ENCODE data around the gene RBP3. TPM values are rescaled to one million over a fixed set of nuclear protein-coding genes. Genes with fewer than 3 reads are reported as not detected.

The RBP3 gene
- total and polyA plus RNA-seq, 2 donors (not counting 3 experiments of a cell fraction or from before 2014, with no cell fraction given): not detected

DNA sequence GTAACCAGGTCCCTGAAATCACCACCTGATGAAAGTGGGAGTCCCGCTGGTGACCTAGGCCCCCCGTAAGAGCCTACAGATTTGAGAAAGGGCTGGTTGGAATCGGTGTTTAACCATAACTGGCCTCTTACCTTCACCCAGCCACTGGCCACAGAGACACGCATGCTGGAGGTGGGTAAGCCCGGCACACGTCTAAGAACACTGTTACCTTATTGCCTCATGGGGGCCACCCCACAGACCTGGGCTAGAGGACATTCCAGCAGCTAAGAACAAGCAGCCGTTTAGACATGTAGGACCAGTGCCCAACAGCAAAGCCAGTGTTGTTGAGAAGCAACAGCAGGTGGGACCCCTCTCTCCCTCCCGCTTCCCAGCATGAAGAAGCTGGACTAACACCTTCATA lies 28.4 kb upstream of the RBP3 start:
- Histone ChIP-seq H3K27me3 (ENCODE audit: control insufficient read depth in 2 of 2, insufficient read depth in 2 of 2, low read length in 2 of 2) (peaks cover 2 to 3% of the 10 kb centered on the region in 2 experiments), H3K9me3 (replicated peaks; ENCODE audit: control insufficient read depth, insufficient read depth, low read length) (no peaks in the 10 kb centered on the region), H3K4me1 (ENCODE audit: control insufficient read depth, extremely low read depth, insufficient read depth, low read length) (no peaks in the 10 kb centered on the region), H3K9ac (replicated peaks; ENCODE audit: extremely low read depth, insufficient read depth, low read length) (no peak overlapping the region), H2AFZ (ENCODE audit: low read depth, low read length) (no peak overlapping the region), H3K9me1 (replicated peaks; ENCODE audit: control insufficient read depth, extremely low read depth, insufficient read depth, low read length) (no peaks in the 10 kb centered on the region), H3K79me2 (ENCODE audit: control insufficient read depth, insufficient read depth, low read length) (no peaks in the 10 kb centered on the region), H3K4me2 (ENCODE audit: insufficient read depth, low read length) (no peak overlapping the region), H3K27ac (ENCODE audit: insufficient read depth, low read depth, low read length) (no peak overlapping the region), H3K4me3 (replicated peaks in 1 of 3; ENCODE audit: insufficient read depth in 1 of 3, low read depth in 1 of 3, low read length in 3 of 3) (no peak overlapping the region), H4K20me1 (replicated peaks; ENCODE audit: control insufficient read depth, extremely low read depth, insufficient read depth, low read length) (no peaks in the 10 kb centered on the region), H3K36me3 (ENCODE audit: control insufficient read depth in 2 of 2, extremely low read depth in 1 of 2, insufficient read depth in 2 of 2, low read length in 2 of 2) (no peaks in the 10 kb centered on the region)
- BruUV-seq (replicated peaks): no TSS peak
- dilution Hi-C loops (cut with MboI; ENCODE audit: extremely low pct_ligation_motif_present, low sequenced_read_pairs): no loop called here
- intact Hi-C loops (cut with micrococcal nuclease): no loop called here
- TF ChIP-seq JUN (IDR thresholded peaks at IDR 0.05; ENCODE audit: borderline replicate concordance, insufficient read depth, insufficient read length, low read depth): no peak
- no peak for TF ChIP-seq POLR2AphosphoS5 (IDR thresholded peaks at IDR 0.05; ENCODE audit: insufficient read depth, low read depth, low read length)
- TF ChIP-seq POLR2A (IDR thresholded peaks at IDR 0.05; ENCODE audit: low read depth, low read length): no peak
- no peak for TF ChIP-seq EZH2 (IDR thresholded peaks at IDR 0.05; ENCODE audit: borderline replicate concordance, low read depth, low read length, severe bottlenecking)
- ChIA-PET CTCF (no interaction called here), POLR2A (no interaction called here)
- FAIRE-seq (no peak), DNase-seq (ENCODE audit: low read depth, low spot score) (no peak)

DNA sequence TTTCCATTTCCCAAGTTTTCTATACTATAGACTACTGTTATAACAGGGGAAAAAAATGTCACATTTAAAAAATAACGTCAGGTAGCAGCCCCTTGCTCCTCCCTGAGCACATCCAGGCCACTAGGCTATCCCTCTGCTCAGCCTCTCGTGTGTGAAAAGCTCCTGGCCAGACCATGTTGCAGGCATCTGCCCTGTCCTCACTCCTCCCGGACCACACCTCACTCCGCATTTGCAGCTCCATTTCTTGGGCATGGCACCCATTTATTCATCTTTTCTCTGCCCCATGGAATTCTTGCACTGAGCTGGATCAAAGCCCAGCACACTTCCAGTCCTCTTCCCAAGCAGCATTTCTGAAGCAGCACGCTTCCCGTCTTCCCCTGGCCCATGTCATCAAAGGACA lies 27.4 kb upstream of the RBP3 start:
- Histone ChIP-seq H3K4me3 (replicated peaks in 1 of 3; ENCODE audit: insufficient read depth in 1 of 3, low read depth in 1 of 3, low read length in 3 of 3) (no peak overlapping the region), H4K20me1 (replicated peaks; ENCODE audit: control insufficient read depth, extremely low read depth, insufficient read depth, low read length) (no peaks in the 10 kb centered on the region), H3K36me3 (ENCODE audit: control insufficient read depth in 2 of 2, extremely low read depth in 1 of 2, insufficient read depth in 2 of 2, low read length in 2 of 2) (no peaks in the 10 kb centered on the region), H3K79me2 (ENCODE audit: control insufficient read depth, insufficient read depth, low read length) (no peaks in the 10 kb centered on the region), H3K27me3 (ENCODE audit: control insufficient read depth in 2 of 2, insufficient read depth in 2 of 2, low read length in 2 of 2) (peaks cover 2 to 3% of the 10 kb centered on the region in 2 experiments), H3K4me2 (ENCODE audit: insufficient read depth, low read length) (no peak overlapping the region), H2AFZ (ENCODE audit: low read depth, low read length) (no peak overlapping the region), H3K9me3 (replicated peaks; ENCODE audit: control insufficient read depth, insufficient read depth, low read length) (no peaks in the 10 kb centered on the region), H3K4me1 (ENCODE audit: control insufficient read depth, extremely low read depth, insufficient read depth, low read length) (no peaks in the 10 kb centered on the region), H3K9ac (replicated peaks; ENCODE audit: extremely low read depth, insufficient read depth, low read length) (no peak overlapping the region), H3K27ac (ENCODE audit: insufficient read depth, low read depth, low read length) (no peak overlapping the region), H3K9me1 (replicated peaks; ENCODE audit: control insufficient read depth, extremely low read depth, insufficient read depth, low read length) (no peaks in the 10 kb centered on the region)
- DNase-seq (ENCODE audit: low read depth, low spot score): no peak
- ChIA-PET POLR2A (no interaction called here), CTCF (interaction anchor here (2.9 kb wide), 1 partner anchor 8 kb away, joined by 15 read pairs; no protein-coding TSS in a partner anchor)
- dilution Hi-C loops (cut with MboI; ENCODE audit: extremely low pct_ligation_motif_present, low sequenced_read_pairs) (no loop called here), intact Hi-C loops (cut with micrococcal nuclease) (no loop called here)
- BruUV-seq (replicated peaks): no TSS peak
- no peak for TF ChIP-seq FOS (IDR thresholded peaks at IDR 0.05; ENCODE audit: borderline replicate concordance, insufficient read depth, low read length)
- no peak for TF ChIP-seq EZH2 (IDR thresholded peaks at IDR 0.05; ENCODE audit: borderline replicate concordance, low read depth, low read length, severe bottlenecking)
- TF ChIP-seq GATA2 (IDR thresholded peaks at IDR 0.05; ENCODE audit: insufficient read depth, insufficient read length, low read depth, low read length): no peak
- TF ChIP-seq, protein P1, sequence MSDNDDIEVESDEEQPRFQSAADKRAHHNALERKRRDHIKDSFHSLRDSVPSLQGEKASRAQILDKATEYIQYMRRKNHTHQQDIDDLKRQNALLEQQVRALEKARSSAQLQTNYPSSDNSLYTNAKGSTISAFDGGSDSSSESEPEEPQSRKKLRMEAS (IDR thresholded peaks at IDR 0.05; ENCODE audit: insufficient read depth, insufficient read length): no peak
- TF ChIP-seq POLR2A (IDR thresholded peaks at IDR 0.05; ENCODE audit: low read depth, low read length): no peak
- TF ChIP-seq POLR2AphosphoS5 (IDR thresholded peaks at IDR 0.05; ENCODE audit: insufficient read depth, low read depth, low read length): no peak
- TF ChIP-seq MYC (IDR thresholded peaks at IDR 0.05; ENCODE audit: low read depth, low read length): no peak
- TF ChIP-seq JUN (IDR thresholded peaks at IDR 0.05; ENCODE audit: borderline replicate concordance, insufficient read depth, insufficient read length, low read depth): no peak
- TF ChIP-seq, protein P2, sequence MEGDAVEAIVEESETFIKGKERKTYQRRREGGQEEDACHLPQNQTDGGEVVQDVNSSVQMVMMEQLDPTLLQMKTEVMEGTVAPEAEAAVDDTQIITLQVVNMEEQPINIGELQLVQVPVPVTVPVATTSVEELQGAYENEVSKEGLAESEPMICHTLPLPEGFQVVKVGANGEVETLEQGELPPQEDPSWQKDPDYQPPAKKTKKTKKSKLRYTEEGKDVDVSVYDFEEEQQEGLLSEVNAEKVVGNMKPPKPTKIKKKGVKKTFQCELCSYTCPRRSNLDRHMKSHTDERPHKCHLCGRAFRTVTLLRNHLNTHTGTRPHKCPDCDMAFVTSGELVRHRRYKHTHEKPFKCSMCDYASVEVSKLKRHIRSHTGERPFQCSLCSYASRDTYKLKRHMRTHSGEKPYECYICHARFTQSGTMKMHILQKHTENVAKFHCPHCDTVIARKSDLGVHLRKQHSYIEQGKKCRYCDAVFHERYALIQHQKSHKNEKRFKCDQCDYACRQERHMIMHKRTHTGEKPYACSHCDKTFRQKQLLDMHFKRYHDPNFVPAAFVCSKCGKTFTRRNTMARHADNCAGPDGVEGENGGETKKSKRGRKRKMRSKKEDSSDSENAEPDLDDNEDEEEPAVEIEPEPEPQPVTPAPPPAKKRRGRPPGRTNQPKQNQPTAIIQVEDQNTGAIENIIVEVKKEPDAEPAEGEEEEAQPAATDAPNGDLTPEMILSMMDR (IDR thresholded peaks at IDR 0.05; ENCODE audit: extremely low read depth in 1 of 2, insufficient read depth in 1 of 2, low read depth in 1 of 2, low read length in 2 of 2): no peak
- FAIRE-seq: no peak

Data from endothelial cell of umbilical vein (primary cell).